Liver (tissue), 9 donors: ENCODE results near the gene RUSC2. TPM values are rescaled to one million over a fixed set of nuclear protein-coding genes. Genes with fewer than 3 reads are reported as not detected.

Experiments
- DNase-seq: peaks from one replicate; pipeline ENCODE4 v3.0.0-alpha.2; 2017; ENCODE audit warnings: low spot score
- H3K27ac ChIP-seq, 2 donors: one replicate each; pipeline ENCODE4 v1.7.0; 2013; ENCODE audit warnings: inconsistent platforms in 2 of 2, low read length in 2 of 2, control low read depth in 1 of 2, low read depth in 1 of 2, mild to moderate bottlenecking in 1 of 2
- H3K27me3 ChIP-seq, 4 donors: one replicate each; pipeline versions ENCODE4 v1.6.1 to v1.7.0; 2013; ENCODE audit warnings: low read length in 3 of 4, inconsistent platforms in 1 of 4, mild to moderate bottlenecking in 1 of 4, moderate library complexity in 1 of 4; ENCODE audit not compliant: control insufficient read depth in 4 of 4, insufficient read depth in 4 of 4
- H3K36me3 ChIP-seq, 4 donors: one replicate each; pipeline versions ENCODE4 v1.6.1 to v1.7.0; 2013; ENCODE audit warnings: low read length in 3 of 4, mild to moderate bottlenecking in 3 of 4, low read depth in 1 of 4, moderate library complexity in 1 of 4; ENCODE audit not compliant: control insufficient read depth in 4 of 4, insufficient read depth in 3 of 4
- H3K4me1 ChIP-seq, 4 donors: one replicate each; pipeline versions ENCODE4 v1.6.1 to v1.7.0; 2013; ENCODE audit warnings: low read length in 3 of 4, mild to moderate bottlenecking in 3 of 4, moderate library complexity in 1 of 4; ENCODE audit not compliant: control insufficient read depth in 4 of 4, insufficient read depth in 4 of 4
- H3K4me3 ChIP-seq, 3 donors: one replicate each; pipeline versions ENCODE4 v1.6.1 to v1.7.0; 2013; ENCODE audit warnings: low read length in 3 of 3, control low read depth in 1 of 3, low read depth in 1 of 3, mild to moderate bottlenecking in 1 of 3
- H3K9ac ChIP-seq, 2 donors: one replicate each; pipeline ENCODE4 v1.7.0; 2013; ENCODE audit warnings: low read length in 2 of 2, mild to moderate bottlenecking in 2 of 2, moderate library complexity in 2 of 2, control low read depth in 1 of 2, low read depth in 1 of 2
- H3K9me3 ChIP-seq, 4 donors: one replicate each; pipeline versions ENCODE4 v1.6.1 to v1.7.0; 2013; ENCODE audit warnings: low read length in 3 of 4; ENCODE audit not compliant: control insufficient read depth in 4 of 4
- ATF3 ChIP-seq: IDR thresholded peaks from 2 replicates; pipeline ENCODE4 v1.6.1; 2016; ENCODE audit warnings: antibody characterized with exemption
- CTCF ChIP-seq: fragments of 150-350 bp; IDR thresholded peaks from 2 replicates; pipeline ENCODE4 v1.5.1; 2017; ENCODE audit warnings: improper control_type of control experiment, low read depth, low read length; ENCODE audit not compliant: missing input control
- EGR1 ChIP-seq, 2 donors: IDR thresholded peaks; 2 replicates each; pipeline ENCODE4 v1.6.1; 2016 to 2018; ENCODE audit warnings: antibody characterized with exemption in 2 of 2, low read depth in 2 of 2
- FOXA1 ChIP-seq: IDR thresholded peaks from 2 replicates; pipeline ENCODE4 v1.6.1; 2016; ENCODE audit warnings: antibody characterized with exemption
- FOXA2 ChIP-seq: IDR thresholded peaks from 2 replicates; pipeline ENCODE4 v1.6.1; 2016; ENCODE audit warnings: antibody characterized with exemption
- GABPA ChIP-seq, 2 donors: IDR thresholded peaks in 1 of 2; conservative IDR thresholded peaks in 1 of 2; 2 replicates each; pipeline ENCODE4 v1.6.1; 2016; ENCODE audit warnings: antibody characterized with exemption in 2 of 2, mild to moderate bottlenecking in 1 of 2, moderate library complexity in 1 of 2
- HNF4A ChIP-seq, 2 donors: conservative IDR thresholded peaks; 2 replicates each; pipeline ENCODE4 v1.6.1; 2016; ENCODE audit warnings: antibody characterized with exemption in 2 of 2, mild to moderate bottlenecking in 2 of 2
- HNF4G ChIP-seq: IDR thresholded peaks from 2 replicates; pipeline ENCODE4 v1.6.1; 2016; ENCODE audit warnings: antibody characterized with exemption
- JUND ChIP-seq, 2 donors: IDR thresholded peaks; 2 replicates each; pipeline ENCODE4 v1.6.1; 2016; ENCODE audit warnings: antibody characterized with exemption in 2 of 2
- MAX ChIP-seq: IDR thresholded peaks from 2 replicates; pipeline ENCODE4 v1.6.1; 2016; ENCODE audit warnings: antibody characterized with exemption
- RAD21 ChIP-seq, 2 donors: IDR thresholded peaks; 2 replicates each; pipeline ENCODE4 v1.6.1; 2016; ENCODE audit warnings: antibody characterized with exemption in 2 of 2, mild to moderate bottlenecking in 2 of 2
- REST ChIP-seq: IDR thresholded peaks from 2 replicates; pipeline ENCODE4 v1.6.1; 2016; ENCODE audit warnings: antibody characterized with exemption, mild to moderate bottlenecking
- RXRA ChIP-seq, 2 donors: IDR thresholded peaks; 2 replicates each; pipeline ENCODE4 v1.6.1; 2017 to 2018; ENCODE audit warnings: antibody characterized with exemption in 2 of 2, mild to moderate bottlenecking in 1 of 2
- SP1 ChIP-seq: IDR thresholded peaks from 2 replicates; pipeline ENCODE4 v1.6.1; 2018; ENCODE audit warnings: antibody characterized with exemption, mild to moderate bottlenecking
- TAF1 ChIP-seq: conservative IDR thresholded peaks from 2 replicates; pipeline ENCODE4 v1.6.1; 2016; ENCODE audit warnings: antibody characterized with exemption, mild to moderate bottlenecking
- YY1 ChIP-seq: IDR thresholded peaks from 2 replicates; pipeline ENCODE4 v1.6.1; 2016; ENCODE audit warnings: antibody characterized with exemption, mild to moderate bottlenecking
- ZBTB33 ChIP-seq: IDR thresholded peaks from 2 replicates; pipeline ENCODE4 v1.6.1; 2016; ENCODE audit warnings: antibody characterized with exemption
- WGBS: extraction: QIAGEN DNeasy Blood & Tissue Kit; methylation state at CpG from one replicate; pipeline ENCODE4 v1.1.7; 2013; 5-methylcytosine and 5-hydroxymethylcytosine counted together
- polyA plus RNA-seq, 2 donors: library from polyadenylated mRNA; stranded (reverse) in 1 of 2; unstranded in 1 of 2; fragments of 200-250 nt in 1 of 2; fragments of >200 nt in 1 of 2; fragmentation: Nextera tagmentation in 1 of 2; extraction: Ambion mirVana in 1 of 2; gene quantifications; one replicate each; pipeline versions ENCODE4 v1.2.1 to v1.2.3, GENCODE V29; 2013 to 2015
- total RNA-seq, 2 donors: library from RNA; depleted of rRNA; stranded (reverse); fragments of >200 nt; gene quantifications; one replicate each; pipeline ENCODE4 v1.2.3, GENCODE V29; 2014
- donor health status: healthy.
- donor health status: healthy.
- donor health status: healthy.
- donor health status: healthy.
- donor health status: healthy.

RUSC2 gene
- total and polyA plus RNA-seq, 4 donors: 2.1 to 6.3 (median 4.3) TPM

GRCh38 chr9:35478871-35479270 is 11.0 kb upstream of the RUSC2 start (continued):
- TF ChIP-seq ZBTB33: no peak
- no peak for TF ChIP-seq YY1
- no peak for TF ChIP-seq ATF3

GRCh38 chr9:35481347-35481975 is 8.4 kb upstream of the RUSC2 start:
- Histone ChIP-seq H3K4me3 (no peak overlapping the region), H3K9ac (no peak overlapping the region), H3K9me3 (no peaks in the 10 kb centered on the region), H3K36me3 (no peaks in the 10 kb centered on the region), H3K27me3 (no peaks in the 10 kb centered on the region), H3K4me1 (no peaks in the 10 kb centered on the region), H3K27ac (no peak overlapping the region)
- no peak for DNase-seq
- TF ChIP-seq RAD21 (IDR thresholded peaks at IDR 0.05): peak; percentile 95 to 97
- TF ChIP-seq HNF4G: no peak
- TF ChIP-seq YY1: no peak
- TF ChIP-seq CTCF: peak; percentile 91
- WGBS: 74% methylated on average over 4 of the region's 4 CpGs

GRCh38 chr9:35482071-35482470 is 7.8 kb upstream of the RUSC2 start:
- WGBS: 79% methylated on average over 3 of the region's 3 CpGs
- no peak overlapping the region for H3K4me3 ChIP-seq
- H3K4me1 ChIP-seq: no peaks in the 10 kb centered on the region
- no peaks in the 10 kb centered on the region for H3K9me3 ChIP-seq
- no peak overlapping the region for H3K9ac ChIP-seq
- no peaks in the 10 kb centered on the region for H3K36me3 ChIP-seq
- no peaks in the 10 kb centered on the region for H3K27me3 ChIP-seq
- no peak for DNase-seq
- no peak overlapping the region for H3K27ac ChIP-seq
- TF ChIP-seq ZBTB33 (no peak), FOXA1 (no peak), MAX (no peak), HNF4G (no peak), CTCF (no peak), EGR1 (IDR thresholded peaks at IDR 0.05; ENCODE audit: low read depth in 2 of 2) (no peak), REST (no peak), JUND (IDR thresholded peaks at IDR 0.05) (no peak), RXRA (IDR thresholded peaks at IDR 0.05) (no peak), GABPA (IDR thresholded peaks at IDR 0.05 in 1 of 2, conservative IDR thresholded peaks at IDR 0.05 in 1 of 2) (no peak), ATF3 (no peak), TAF1 (no peak), SP1 (no peak), RAD21 (IDR thresholded peaks at IDR 0.05) (no peak), FOXA2 (no peak), HNF4A (conservative IDR thresholded peaks at IDR 0.05) (no peak), YY1 (no peak)
